ENCODE data around the gene MYDGF.
"Not testable (repeated sequence)": the region's sequence is repeated elsewhere in the genome, so short reads cannot be mapped to it uniquely, and the experiment has no call there.

MYDGF gene

GRCh38 chr19:4699826-4700692, 29.9 kb upstream of the MYDGF start:
- no peak for DNase-seq

- no peak for DNase-seq
These were observed 27.2 kb upstream of the MYDGF start for GRCh38 chr19:4697304-4697703.

GRCh38 chr19:4695224-4695731, 25.1 kb upstream of the MYDGF start:
- DNase-seq, result no peak

- DNase-seq, result no peak
These were observed 24.3 kb upstream of the MYDGF start for GRCh38 chr19:4694211-4694987.

- DNase-seq, result no peak
These were observed 23.5 kb upstream of the MYDGF start for GRCh38 chr19:4693471-4694121.

- no peak for DNase-seq
These were observed 22.9 kb upstream of the MYDGF start for GRCh38 chr19:4693078-4693350.

GRCh38 chr19:4692251-4693077, 22.3 kb upstream of the MYDGF start:
- no peak for DNase-seq

- no peak for DNase-seq
These were observed 21.2 kb upstream of the MYDGF start for GRCh38 chr19:4691373-4691772.

- DNase-seq, result no peak
These were observed 20.2 kb upstream of the MYDGF start for GRCh38 chr19:4690361-4690760.

- DNase-seq, result no peak
These were observed 19.3 kb upstream of the MYDGF start for GRCh38 chr19:4689403-4689802.

- DNase-seq, result no peak
These were observed 18.4 kb upstream of the MYDGF start for GRCh38 chr19:4688587-4688986.

GRCh38 chr19:4687396-4687795, 17.3 kb upstream of the MYDGF start:
- DNase-seq, result no peak

GRCh38 chr19:4686700-4687099, 16.6 kb upstream of the MYDGF start:
- DNase-seq, result no peak

GRCh38 chr19:4684312-4685095, 14.4 kb upstream of the MYDGF start:
- no peak for DNase-seq

- DNase-seq, result no peak
These were observed 12.5 kb upstream of the MYDGF start for GRCh38 chr19:4682417-4683200.

GRCh38 chr19:4680021-4680420, 9.9 kb upstream of the MYDGF start:
- DNase-seq, result not testable (repeated sequence)

GRCh38 chr19:4678881-4679790, 9.0 kb upstream of the MYDGF start:
- no peak for DNase-seq

GRCh38 chr19:4676955-4677731, 7.0 kb upstream of the MYDGF start:
- DNase-seq, result no peak

- no peak for DNase-seq
These were observed 5.2 kb upstream of the MYDGF start for GRCh38 chr19:4675346-4675745.
